Measurements from ENCODE around the gene CACNA2D3.

Gene CACNA2D3

DNA sequence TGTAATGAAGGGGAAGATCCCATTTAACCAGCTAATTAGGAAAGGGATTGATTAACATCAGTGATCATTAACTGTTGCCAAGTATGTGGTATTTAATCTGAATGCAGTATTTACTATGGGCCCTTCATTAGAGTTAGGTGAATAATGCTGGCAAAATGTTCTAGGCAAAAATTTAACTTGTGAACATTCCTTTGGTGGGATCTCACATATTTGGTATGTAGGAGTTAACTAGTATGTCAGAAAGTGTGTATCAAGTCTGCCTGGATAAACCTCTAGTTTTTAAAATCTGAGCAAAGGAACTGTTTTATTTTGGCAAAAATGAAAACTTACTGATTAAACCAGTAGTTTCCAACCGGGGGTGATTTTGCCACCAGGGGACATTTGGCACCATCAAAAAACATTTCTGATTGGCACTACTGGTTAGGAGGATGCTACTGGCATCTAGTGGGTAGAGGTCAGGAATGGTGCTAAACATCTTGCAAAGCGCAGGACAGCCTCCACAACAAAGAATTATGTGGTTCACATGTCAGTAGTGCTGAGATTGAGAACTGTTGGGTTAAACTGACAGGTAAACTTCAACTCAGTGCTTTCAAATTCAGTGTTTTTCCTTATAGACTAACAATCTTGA, 783.0 kb downstream of the CACNA2D3 start:
- no peak for DNase-seq

DNA sequence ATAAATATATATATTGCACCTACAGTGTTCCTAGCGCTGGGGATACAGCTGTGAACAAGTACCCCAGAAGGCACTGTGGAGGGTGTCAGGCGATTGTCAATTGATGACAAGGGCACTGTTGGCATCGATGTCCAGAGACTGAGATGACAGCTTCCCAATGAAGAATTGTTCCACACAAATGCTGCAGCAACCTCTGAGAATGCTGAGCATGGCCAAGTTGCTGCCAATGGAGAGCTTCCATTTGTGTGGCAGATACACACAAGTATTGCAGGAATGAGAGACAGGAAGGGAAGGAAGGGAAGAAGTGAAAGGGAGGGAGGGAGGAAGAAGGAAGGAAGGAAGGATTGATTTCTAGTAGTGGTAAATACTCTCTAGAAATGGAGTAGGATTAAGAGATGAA, 783.6 kb downstream of the CACNA2D3 start:
- no peak for DNase-seq

DNA sequence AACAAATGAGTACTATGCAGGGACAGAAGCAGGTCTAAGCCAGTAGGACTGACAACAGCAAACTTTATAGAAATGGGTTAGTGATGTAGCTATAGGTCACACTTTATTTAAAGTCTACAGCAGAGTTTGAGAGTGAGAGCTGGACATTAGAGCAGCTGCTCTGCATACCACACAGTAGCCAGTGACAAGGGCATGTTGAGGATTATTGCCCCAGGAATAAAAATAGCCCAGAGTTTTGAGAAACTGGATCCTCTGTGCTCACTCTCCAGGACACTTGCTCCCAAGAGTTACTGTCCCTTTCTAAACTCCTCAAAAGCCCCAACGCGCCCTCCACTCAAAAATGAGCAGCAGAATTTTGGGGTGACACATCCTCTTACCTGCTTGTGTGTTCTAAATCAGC, 784.4 kb downstream of the CACNA2D3 start:
- DNase-seq, result no peak

DNA sequence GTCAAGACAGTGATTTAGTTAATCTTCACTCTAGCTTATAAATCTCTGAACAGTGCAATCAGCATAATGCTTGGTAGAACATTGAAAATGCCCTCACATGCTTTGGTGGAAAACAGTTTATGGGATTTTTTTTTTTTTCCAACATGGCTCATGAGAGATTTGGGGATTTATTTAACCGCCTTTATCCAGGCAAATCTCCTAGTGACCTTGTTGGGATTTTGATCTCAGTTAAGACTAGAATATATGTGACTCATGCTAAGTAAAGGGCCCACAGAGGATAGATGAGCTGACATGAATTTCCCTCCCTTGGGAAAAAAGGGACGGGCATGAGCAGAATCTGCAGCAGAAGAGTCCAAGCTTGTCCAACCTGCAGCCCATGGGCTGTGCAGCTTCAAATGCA, 786.8 kb downstream of the CACNA2D3 start:
- DNase-seq, result no peak

- DNase-seq, result no peak
Observed at GRCh38 chr3:54914180-54914579, 791.8 kb downstream of the CACNA2D3 start.

- no peak for DNase-seq
Observed at GRCh38 chr3:54915181-54915580, 792.8 kb downstream of the CACNA2D3 start.

- DNase-seq, result no peak
Observed at GRCh38 chr3:54915976-54916375, 793.6 kb downstream of the CACNA2D3 start.

DNA sequence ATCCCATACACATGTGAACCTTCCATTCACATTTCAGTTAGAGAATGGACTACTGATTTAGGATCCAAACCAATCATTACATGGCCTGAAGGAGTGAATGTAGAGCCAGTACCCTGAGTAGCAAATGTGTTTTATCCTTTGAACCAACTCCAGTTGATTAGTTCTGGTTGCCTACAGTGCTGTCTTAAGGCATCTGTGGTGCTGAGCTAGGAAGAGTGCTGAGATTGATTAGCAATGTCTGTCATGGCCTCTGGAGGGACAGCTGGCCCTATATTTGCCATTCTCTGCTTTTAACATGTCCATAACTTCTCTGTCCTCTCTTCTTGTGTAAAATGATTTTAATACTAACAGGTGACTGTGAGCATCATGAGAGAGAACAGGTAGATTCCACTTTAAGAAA, 794.4 kb downstream of the CACNA2D3 start:
- DNase-seq, result no peak

- DNase-seq, result no peak
Observed at GRCh38 chr3:54917174-54917573, 794.8 kb downstream of the CACNA2D3 start.

- DNase-seq, result no peak
Observed at GRCh38 chr3:54917862-54918261, 795.5 kb downstream of the CACNA2D3 start.

GRCh38 chr3:54918516-54918915, 796.2 kb downstream of the CACNA2D3 start:
- no peak for DNase-seq

DNA sequence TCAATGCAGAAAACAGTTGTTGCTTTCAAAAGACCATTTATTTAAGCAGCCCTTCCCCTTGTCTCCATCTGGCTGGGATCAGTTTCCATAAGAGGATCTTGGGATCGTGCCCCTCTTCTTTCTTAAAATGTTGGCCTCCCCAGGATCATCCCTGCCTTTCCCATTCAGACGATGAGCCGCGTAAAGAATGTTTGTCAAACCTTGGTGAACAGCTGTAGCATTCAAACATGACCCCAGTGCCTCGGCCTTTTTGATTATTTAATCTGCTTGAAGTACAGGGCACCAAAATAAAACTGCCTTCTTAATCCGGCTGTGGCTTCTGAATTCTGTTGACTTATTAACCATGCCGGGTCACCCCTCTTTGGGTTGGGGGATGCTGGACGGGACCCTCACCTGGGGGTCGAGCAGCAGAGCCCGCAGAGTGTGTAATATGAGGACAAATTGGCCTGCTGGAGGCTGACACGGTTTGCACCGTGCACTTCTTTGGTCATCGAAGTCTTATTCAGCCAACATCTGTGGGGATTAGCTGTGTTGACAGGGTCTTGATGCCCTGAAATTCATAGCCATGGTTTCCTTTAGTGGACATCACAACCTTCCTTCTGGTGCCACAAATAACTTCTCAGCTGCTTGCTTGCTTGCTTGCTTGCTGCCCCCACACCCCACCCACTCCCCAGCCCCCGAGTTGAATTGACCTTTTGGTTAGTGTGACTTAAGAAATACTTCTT, 805.9 kb downstream of the CACNA2D3 start, which contains the start of gene LRTM1:
LRTM1 (minus strand) TSS at position 14 of the 725 bp plus-strand sequence. CDS start 148 bp downstream, outside the sequence.
- no peak for DNase-seq

- DNase-seq, result no peak
Observed at GRCh38 chr3:54931182-54931581, 808.8 kb downstream of the CACNA2D3 start.

DNA sequence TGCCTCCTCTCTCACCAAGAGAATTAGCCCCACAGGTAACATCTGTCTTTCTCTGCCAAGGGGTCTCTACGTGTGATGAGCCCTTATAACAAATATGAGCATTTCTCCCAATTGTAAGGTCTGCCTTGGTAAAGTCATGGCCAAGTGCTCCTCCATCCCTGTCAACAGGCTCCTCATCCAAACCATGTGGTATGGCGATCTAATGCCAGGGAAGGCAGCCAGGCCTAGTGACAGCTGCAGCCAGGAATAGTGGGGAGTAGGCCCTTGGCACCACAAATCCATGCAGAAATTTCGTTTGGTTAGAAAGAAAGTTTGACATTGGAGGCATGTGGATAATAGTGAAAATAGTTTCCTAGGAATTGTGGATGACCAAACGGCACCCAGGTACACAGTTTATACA, 810.3 kb downstream of the CACNA2D3 start:
- no peak for DNase-seq

GRCh38 chr3:54935869-54936268, 813.5 kb downstream of the CACNA2D3 start:
- DNase-seq, result no peak

- no peak for DNase-seq
Observed at GRCh38 chr3:54936561-54936960, 814.2 kb downstream of the CACNA2D3 start.

DNA sequence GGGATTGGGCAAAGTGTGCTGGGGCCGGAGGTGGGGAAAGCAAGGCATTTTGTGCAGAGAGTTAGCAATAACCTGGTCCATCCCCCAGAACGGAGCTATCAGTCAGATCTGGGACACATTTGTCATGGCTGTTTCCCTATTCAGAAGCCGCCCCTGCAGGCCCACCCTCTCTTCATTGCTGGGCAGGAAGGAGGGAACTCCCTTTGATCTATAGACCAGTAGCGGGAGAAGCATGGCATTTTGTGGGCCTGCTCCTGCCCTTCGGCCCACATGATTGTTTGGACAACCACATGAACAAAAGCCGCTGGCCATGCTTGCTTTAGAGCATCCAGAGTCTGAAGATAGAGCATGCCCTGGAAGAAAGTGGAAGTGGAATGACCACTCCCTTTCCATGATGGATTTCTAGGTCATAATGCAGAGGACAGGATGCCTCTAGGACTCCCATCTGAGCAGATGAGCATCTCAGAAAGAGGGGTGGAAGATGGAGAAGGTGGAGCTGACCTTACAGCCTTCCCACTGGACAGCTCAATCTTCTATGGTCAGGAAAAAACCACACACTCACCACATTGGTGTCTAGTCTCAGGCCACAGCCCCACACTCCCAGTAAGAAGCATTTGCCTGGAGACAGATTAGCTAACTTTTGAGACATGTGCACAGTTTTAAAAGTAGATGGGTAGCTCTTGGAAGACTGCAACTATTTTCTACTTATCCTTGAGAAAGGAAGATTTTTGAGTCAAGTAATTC, 817.4 kb downstream of the CACNA2D3 start:
- no peak for DNase-seq

GRCh38 chr3:54940971-54941370, 818.6 kb downstream of the CACNA2D3 start:
- no peak for DNase-seq

DNA sequence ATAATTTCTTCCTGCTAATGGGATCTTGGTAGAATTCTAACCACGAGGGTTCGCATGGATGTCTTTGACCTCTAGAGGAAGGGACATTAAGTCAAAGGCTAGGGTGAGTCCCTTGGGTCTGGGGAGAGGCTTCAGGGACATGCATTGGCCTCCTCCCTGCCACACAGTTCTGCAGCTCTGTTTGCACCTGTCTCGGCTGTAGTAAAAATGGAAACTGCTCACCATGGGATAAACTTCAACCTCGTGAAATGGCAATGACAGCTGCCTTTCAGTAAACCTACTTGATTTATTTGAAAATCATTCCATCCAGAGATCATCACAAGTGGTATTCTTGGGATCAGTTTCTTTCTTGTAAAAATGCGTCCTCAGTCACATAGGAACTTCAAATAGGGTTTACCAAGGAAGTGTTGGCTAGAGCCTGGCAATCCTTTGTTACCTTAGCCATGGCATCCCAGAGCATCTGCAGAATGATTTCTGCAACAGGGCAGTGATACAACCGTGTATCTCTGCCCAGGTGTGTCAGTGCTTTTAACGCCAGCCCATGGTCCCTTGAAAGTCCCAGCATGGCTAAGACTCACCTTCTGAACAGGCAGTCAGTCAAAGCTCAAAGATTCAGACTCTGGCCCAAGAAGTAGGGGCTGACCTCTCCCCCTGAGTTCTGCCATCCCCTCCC, 819.5 kb downstream of the CACNA2D3 start:
- DNase-seq, result no peak

- no peak for DNase-seq
Observed at GRCh38 chr3:54949491-54950044, 827.2 kb downstream of the CACNA2D3 start.

DNA sequence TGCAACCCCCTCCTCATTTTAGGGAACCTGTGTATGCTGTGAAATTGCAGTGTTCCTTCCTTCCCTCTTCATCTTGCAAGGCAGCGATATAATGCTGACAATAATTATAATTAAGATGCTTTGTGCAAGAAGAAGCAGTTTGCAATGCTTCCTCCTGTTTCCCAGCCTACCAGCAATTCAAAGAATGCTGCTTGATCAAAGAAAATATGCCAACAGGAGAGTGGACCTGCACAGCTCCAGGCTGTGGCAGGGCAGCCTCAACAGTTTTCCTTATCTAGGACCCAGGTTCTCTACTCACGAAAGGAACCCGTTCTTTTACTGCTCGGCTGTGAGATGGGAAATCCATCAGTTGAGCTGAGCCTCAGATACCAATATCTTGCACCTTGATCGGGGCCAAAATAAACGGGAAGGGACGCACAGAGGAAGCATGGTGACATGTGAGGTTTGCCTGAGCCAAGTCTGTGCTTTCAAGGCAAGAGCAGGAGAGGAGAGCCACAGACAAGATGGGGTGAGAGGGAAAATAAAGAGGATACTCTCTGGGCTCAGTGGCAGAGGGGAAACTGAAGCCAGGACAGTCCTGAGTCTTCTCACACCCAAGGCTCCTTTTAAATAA, 828.1 kb downstream of the CACNA2D3 start:
- no peak for DNase-seq

DNA sequence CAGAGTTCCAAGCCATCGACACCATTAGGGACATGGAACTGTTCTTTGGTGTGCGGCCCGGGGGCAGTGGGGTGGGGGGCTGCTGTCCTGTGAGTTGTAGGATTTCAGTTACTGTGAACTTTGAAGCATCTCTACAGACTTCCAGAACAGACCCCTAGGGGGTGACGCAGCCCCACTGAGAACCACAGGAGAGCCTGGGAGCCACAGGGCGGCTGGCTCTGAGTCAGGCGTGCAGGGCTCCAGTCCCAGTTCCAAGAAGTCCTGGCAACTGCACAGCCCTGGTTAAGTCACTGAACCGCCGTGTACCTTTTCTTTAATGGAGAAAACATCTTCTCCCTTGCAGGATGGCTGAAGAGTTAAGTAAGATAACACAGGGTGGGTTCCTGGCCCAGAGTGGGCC, 829.1 kb downstream of the CACNA2D3 start:
- DNase-seq, result peak; percentile 8

DNA sequence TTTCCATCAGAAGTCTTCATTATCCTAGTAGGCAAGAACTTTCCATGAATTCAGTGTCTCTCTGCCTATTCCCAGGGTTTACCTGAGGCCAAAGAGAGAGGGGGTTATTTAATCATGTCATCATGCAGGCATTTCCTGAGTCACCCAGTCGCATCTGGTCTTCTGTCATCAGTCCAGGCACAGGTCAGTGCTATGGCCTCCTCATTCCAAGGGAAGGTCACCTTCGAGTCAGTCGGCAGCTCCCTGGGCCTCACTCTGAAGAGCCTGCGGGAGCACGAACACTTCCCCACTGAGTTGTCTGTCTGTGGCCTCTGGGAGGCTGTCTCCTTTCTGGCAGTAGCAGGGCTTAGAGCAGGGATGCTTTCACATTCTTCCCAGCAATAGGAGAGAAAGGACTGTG, 831.7 kb downstream of the CACNA2D3 start:
- no peak for DNase-seq
